Activated CD8-positive, alpha-beta T cell treated with anti-CD3 and anti-CD28 coated beads, Interleukin-2, amount 10 ng/mL, durations not matched to agents 7 days and 5 days (primary cell): ENCODE data around the gene NXPH2. TPM values are rescaled to one million over a fixed set of nuclear protein-coding genes. Genes with fewer than 3 reads are reported as not detected.

Experiments
- ATAC-seq: fragments of 150-1000 bp; cut with Tn5 transposase; one replicate; pipeline ENCODE4 v1.10.0; 2021; ENCODE audit warnings: moderate library complexity
- CTCF ChIA-PET: fragments of 350-600 bp; sonication (Branson Sonifier 250); formaldehyde crosslinking; loops from one replicate; lab custom pipeline; 2021; ENCODE audit warnings: antibody characterized with exemption; lab: Charles Lee
- POLR2A ChIA-PET: fragments of 350-600 bp; sonication (Branson Sonifier 250); formaldehyde crosslinking; loops from one replicate; lab custom pipeline; 2021; ENCODE audit warnings: antibody characterized with exemption; lab: Charles Lee
- DNase-seq: peaks from one replicate; pipeline ENCODE4 v3.0.0-alpha.2; 2020
- H3K27ac Mint-ChIP-seq: one replicate; pipeline ENCODE4 v1.8.0; 2021; ENCODE audit warnings: mild to moderate bottlenecking, mixed read lengths
- H3K27me3 Mint-ChIP-seq: one replicate; pipeline ENCODE4 v1.8.0; 2021; ENCODE audit warnings: low read depth, mixed read lengths
- H3K36me3 Mint-ChIP-seq: one replicate; pipeline ENCODE4 v1.8.0; 2021; ENCODE audit warnings: low read depth, mixed read lengths
- H3K4me1 Mint-ChIP-seq: one replicate; pipeline ENCODE4 v1.8.0; 2021; ENCODE audit warnings: low read depth, mixed read lengths
- H3K4me3 Mint-ChIP-seq: one replicate; pipeline ENCODE4 v1.8.0; 2021; ENCODE audit warnings: mild to moderate bottlenecking, mixed read lengths
- H3K9me3 Mint-ChIP-seq: one replicate; pipeline ENCODE4 v1.8.0; 2022; ENCODE audit warnings: mixed read lengths; ENCODE audit not compliant: insufficient read depth
- total RNA-seq, 2 experiments: library from RNA; stranded (reverse); gene quantifications; one replicate each; pipeline ENCODE4 v1.2.3, GENCODE V29; 2021

NXPH2 gene
- total RNA-seq = not detected

DNA sequence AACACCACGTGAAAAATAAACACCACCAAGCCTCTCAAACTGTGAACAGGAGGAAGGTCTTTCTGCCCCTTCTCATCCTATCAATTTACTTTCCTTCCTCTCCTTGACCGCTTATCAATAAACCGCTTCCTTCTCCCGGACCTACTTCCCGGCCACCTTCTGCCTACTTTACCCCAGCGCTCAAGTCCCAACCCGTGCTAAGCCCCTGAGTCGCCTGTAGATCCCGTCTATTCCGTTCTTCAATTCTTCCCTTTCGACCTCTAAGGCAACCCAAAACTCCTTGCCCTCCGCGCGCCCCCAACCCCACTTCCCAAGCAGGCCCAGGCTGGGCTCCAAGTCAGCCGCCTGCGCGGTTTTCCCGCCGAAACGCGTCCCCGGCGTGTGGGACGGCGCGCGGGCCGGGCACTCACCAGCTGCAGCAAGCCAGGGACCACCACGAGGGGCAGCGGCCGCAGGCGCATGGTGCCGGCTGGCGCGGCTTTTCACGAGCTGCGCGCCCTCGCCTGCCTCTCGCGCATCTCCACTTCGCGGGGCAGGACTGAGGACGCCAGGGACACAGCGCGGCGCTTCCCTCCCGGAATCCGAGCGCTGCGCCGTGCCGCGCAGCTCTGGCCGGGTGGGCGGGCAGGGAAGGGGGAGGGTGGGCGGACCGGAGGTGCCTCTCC, at the start of gene NXPH2:
Gene NXPH2, minus strand, starts transcription at position 610 of the 665 bp plus-strand sequence. Its CDS starts 149 bp downstream, at position 461.
- Mint-ChIP-seq H3K4me3 (no peak within 1 kb of the TSS), H3K36me3 (no peaks in the 10 kb centered on the region), H3K27ac (no peak within 1 kb of the TSS), H3K27me3 (peaks cover 45% of the 10 kb centered on the region), H3K9me3 (no peaks in the 10 kb centered on the region), H3K4me1 (peaks cover 3% of the 10 kb centered on the region)
- ChIA-PET POLR2A (no interaction called here), CTCF (no interaction called here)
- DNase-seq = no peak
- no peak for ATAC-seq

DNA sequence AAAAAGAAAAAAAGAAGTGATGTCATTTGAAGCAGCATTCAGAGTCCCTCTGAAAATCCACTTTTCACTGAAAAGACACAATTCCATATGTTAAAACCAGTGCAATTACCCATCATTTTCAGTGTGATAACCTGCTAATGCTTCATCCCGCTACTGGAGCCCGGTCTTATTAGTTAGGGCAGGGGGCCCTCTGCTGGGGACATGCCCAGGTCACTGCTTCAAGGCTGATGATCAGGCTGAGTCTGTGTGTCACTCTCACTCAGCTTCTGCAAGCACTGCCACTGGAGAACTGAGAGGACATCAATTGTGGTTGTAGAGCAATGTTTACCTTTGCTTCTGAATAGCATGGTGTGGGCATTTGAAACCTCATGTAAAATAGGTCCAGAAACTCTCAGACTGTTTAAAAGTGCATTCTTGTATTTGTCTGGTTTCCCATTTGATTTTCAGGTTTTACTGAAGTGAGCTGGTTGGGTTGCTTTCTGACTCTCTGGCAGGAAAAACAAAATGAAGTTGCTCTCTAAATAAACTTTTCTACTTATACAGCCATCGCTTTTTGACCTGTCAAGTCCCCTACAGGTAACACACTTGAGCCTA, 49.2 kb upstream of the NXPH2 start:
- no peaks in the 10 kb centered on the region for H3K9me3 Mint-ChIP-seq

DNA sequence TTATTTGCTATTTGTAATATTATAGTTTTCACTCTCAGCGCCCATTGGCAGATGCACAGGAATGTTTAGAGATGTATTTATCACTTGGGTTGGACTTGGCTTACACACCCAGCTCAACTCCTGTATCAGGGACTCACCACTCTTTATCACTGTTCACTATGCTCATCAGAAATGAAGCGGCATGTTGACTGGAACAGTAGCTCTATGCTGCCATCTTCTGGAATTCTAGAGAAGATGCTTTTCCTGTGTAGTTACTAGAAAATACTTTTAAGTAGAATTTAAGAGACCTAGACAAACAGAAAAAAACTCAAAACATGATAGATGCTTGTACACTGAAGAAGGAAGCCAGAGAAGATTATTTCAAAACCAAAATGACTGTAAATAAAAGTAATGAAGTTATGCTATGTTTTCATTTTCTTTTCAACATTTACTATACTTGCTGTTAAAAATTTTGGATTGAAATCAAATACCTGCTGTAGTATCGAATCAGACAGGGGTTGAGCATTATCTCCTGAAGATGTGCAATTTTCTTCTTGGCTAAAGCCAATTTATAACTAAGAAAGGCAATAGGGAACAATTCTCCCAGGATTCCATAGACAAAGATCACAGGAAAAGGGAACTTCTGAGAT, 47.4 kb upstream of the NXPH2 start:
- DNase-seq (peak; percentile 32), ATAC-seq (no peak)
- CTCF ChIA-PET = interaction anchor here (0.6 to 2.0 kb wide), 12 partner anchors 13 to 964 kb away, joined by 3 to 10 read pairs (median 4); no protein-coding TSS in a partner anchor

More for the DNA sequence above, 49.2 kb upstream of the NXPH2 start:
- Mint-ChIP-seq H3K4me3 (no peak overlapping the region), H3K36me3 (no peaks in the 10 kb centered on the region), H3K27ac (no peak overlapping the region), H3K4me1 (no peaks in the 10 kb centered on the region), H3K27me3 (no peaks in the 10 kb centered on the region)
- CTCF ChIA-PET = interaction anchor here (0.8 kb wide), 1 partner anchor 963 kb away, joined by 3 read pairs; no protein-coding TSS in a partner anchor
- peak; percentile 26 for DNase-seq
- POLR2A ChIA-PET = no interaction called here
- ATAC-seq = no peak

DNA sequence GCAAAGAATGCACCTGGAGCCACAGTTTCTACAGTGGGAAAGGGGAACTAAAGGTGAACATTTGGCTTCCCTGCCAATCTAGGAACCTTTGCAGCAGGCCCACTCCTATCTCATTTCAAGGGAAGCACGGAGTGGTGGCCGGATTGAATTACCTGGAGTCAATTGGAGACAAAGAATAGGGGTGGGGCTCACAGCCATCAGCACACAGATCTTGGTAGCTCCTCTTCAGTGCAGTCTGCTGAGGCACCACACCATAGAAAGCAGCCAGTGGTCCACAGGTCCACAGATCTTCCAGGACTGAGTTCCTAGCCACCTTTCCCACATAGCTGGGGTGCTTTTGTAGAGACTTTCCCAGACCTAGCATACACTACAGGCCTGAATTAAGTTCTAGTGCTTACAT, 43.5 kb upstream of the NXPH2 start:
- ChIA-PET CTCF (no interaction called here), POLR2A (no interaction called here)
- no peak overlapping the region for H3K27ac Mint-ChIP-seq

More for the DNA sequence above, 47.4 kb upstream of the NXPH2 start:
- Mint-ChIP-seq H3K9me3 (no peaks in the 10 kb centered on the region), H3K4me1 (no peaks in the 10 kb centered on the region), H3K27me3 (no peaks in the 10 kb centered on the region), H3K4me3 (no peak overlapping the region), H3K36me3 (no peaks in the 10 kb centered on the region), H3K27ac (no peak overlapping the region)
- POLR2A ChIA-PET = interaction anchor here (1.3 kb wide), 1 partner anchor 13 kb away, joined by 3 read pairs; no protein-coding TSS in a partner anchor

DNA sequence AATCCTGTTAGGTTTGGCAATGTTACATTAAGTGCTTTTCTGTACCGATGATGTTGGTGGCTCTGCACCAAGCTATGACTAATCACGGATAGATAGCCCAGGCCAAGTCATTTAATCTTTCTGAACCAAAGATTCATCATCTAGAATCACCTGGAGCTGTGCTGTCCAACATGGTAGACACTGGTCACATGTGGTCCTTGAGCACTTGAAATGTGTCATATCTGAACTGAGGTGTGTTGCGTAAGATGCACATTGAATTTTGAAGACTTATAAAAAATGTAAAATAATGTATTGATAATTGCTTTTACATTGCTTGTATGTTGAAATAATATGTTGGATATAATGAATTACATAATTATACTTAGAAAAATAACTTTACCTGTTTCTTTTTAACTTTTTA, 39.8 kb upstream of the NXPH2 start:
- POLR2A ChIA-PET = no interaction called here
- DNase-seq = no peak
- no peaks in the 10 kb centered on the region for H3K4me1 Mint-ChIP-seq
- H3K36me3 Mint-ChIP-seq = no peaks in the 10 kb centered on the region
- H3K9me3 Mint-ChIP-seq = no peaks in the 10 kb centered on the region
- H3K27ac Mint-ChIP-seq = no peak overlapping the region
- no peak overlapping the region for H3K4me3 Mint-ChIP-seq
- ATAC-seq = no peak
- CTCF ChIA-PET = no interaction called here
- peaks cover 7% of the 10 kb centered on the region for H3K27me3 Mint-ChIP-seq

More for the DNA sequence above, 43.5 kb upstream of the NXPH2 start:
- H3K27me3 Mint-ChIP-seq = peaks cover 4% of the 10 kb centered on the region
- no peak for ATAC-seq
- no peaks in the 10 kb centered on the region for H3K9me3 Mint-ChIP-seq
- no peaks in the 10 kb centered on the region for H3K36me3 Mint-ChIP-seq
- DNase-seq = no peak
- no peaks in the 10 kb centered on the region for H3K4me1 Mint-ChIP-seq
- no peak overlapping the region for H3K4me3 Mint-ChIP-seq

DNA sequence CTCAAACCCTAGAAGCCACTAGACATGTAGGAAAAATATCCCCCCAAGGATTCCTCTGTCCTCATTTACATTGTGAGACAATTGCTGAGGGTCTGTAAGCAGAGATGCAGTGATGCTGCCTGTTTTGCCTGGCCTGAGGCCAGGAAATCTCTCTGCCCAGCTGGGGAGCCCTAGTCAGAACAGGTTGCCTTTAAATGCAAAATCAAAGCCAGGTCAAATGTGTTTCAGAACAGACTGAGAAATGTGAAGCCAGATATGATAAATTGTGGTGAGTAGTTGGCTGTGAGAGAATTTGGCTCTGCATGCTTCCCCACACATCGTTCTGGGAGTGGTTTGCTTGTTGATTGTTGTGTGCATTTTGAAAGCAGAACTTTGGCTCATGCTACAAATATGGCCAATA, 38.4 kb upstream of the NXPH2 start:
- POLR2A ChIA-PET = no interaction called here
- Mint-ChIP-seq H3K36me3 (no peaks in the 10 kb centered on the region), H3K4me3 (no peak overlapping the region), H3K27ac (no peak overlapping the region), H3K4me1 (no peaks in the 10 kb centered on the region), H3K27me3 (peaks cover 7% of the 10 kb centered on the region), H3K9me3 (no peaks in the 10 kb centered on the region)
- DNase-seq = no peak
- CTCF ChIA-PET = no interaction called here
- ATAC-seq = no peak

DNA sequence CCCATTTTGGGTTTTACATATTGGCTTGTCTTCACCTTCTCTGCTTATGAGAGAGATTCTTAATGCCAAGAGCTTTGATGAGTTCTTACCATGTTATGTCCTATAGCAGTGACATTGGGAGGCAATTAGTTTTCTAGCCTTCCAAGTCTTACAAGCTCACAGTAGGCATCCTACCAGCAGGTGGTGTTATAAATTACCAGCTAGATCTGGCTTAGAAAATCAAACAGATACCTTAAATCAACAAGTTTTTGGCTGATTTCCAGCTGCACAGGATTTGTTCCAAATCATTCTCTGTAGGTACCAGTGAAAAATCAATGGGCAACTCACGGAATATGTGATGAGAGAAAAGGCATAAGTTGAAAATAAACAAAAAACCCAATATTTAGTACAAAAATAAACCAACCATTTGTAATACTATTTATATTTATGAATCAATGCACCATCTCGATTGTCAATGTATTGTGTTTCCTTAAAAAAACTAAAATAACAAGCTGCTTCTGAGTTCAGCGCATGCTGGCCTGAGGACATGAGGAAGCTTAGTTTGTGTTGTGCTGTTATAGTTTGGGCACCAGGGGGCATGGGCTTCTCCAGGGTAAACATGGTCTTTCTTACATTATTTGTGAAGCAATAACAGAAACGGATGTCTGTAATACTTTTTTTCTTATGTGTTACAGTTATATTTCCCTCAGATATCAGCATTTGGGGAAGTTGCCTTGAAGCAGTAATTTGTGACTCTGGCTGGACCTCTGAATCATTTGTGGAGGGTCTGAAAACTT, 34.1 kb upstream of the NXPH2 start:
- peaks cover 3% of the 10 kb centered on the region for H3K27me3 Mint-ChIP-seq
- H3K4me1 Mint-ChIP-seq = no peaks in the 10 kb centered on the region

DNA sequence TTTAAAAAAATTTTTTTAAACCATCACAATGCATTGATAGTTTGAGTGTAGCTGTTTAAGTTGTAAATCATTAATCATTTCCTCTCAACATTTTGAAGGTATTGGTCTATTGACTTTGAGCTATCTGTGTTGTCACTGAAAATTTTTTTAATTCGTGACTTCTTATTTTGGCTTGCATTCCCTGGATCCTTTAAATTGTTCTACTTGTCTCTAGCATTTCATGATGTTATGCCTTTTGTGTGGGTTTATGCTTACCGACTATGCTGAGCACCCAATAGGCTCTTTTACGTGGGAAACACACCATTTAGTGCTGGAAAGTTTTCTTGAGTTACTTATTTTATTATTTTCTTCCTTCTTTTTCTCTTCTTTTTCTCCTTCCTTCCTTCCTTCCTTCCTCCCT, 31.2 kb upstream of the NXPH2 start:
- CTCF ChIA-PET = interaction anchor here (0.9 kb wide), 1 partner anchor 15 kb away, joined by 4 read pairs; no protein-coding TSS in a partner anchor
- POLR2A ChIA-PET = no interaction called here
- H3K27ac Mint-ChIP-seq = no peak overlapping the region
- no peak overlapping the region for H3K4me3 Mint-ChIP-seq
- ATAC-seq (no peak), DNase-seq (no peak)
- no peaks in the 10 kb centered on the region for H3K4me1 Mint-ChIP-seq
- H3K36me3 Mint-ChIP-seq = no peaks in the 10 kb centered on the region
- no peaks in the 10 kb centered on the region for H3K9me3 Mint-ChIP-seq
- H3K27me3 Mint-ChIP-seq = peaks cover 3% of the 10 kb centered on the region

More for the DNA sequence above, 34.1 kb upstream of the NXPH2 start:
- no peaks in the 10 kb centered on the region for H3K36me3 Mint-ChIP-seq
- CTCF ChIA-PET = interaction anchor here (1.2 kb wide), 2 partner anchors 8 to 12 kb away, joined by 4 to 5 read pairs; no protein-coding TSS in a partner anchor
- no peak overlapping the region for H3K4me3 Mint-ChIP-seq
- POLR2A ChIA-PET = interaction anchor here (1.0 kb wide), 1 partner anchor 13 kb away, joined by 3 read pairs; no protein-coding TSS in a partner anchor
- H3K27ac Mint-ChIP-seq = no peak overlapping the region
- no peak for ATAC-seq
- DNase-seq = no peak
- H3K9me3 Mint-ChIP-seq = no peaks in the 10 kb centered on the region

DNA sequence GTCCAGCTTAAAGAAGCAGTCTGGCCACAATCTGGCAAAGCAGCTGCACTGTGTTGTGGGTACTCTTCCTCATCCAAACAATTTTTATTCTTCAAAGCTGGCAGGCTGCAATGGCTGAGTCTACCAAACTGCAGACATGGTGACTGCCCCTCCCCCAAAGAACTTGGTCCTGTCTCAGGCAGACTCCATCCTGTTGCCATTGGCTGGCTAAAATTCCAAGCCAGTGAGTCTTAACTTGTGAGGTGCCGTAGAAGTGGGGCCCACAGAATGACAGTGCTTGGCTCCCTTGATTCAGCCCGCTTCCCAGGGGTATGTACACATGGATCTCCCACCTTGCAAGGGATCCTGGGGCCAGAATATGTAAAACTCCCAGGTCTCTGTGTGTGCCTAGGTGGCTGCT, 14.5 kb upstream of the NXPH2 start:
- Mint-ChIP-seq H3K36me3 (no peaks in the 10 kb centered on the region), H3K27ac (no peak overlapping the region), H3K9me3 (no peaks in the 10 kb centered on the region), H3K27me3 (peaks cover 2% of the 10 kb centered on the region), H3K4me3 (no peak overlapping the region), H3K4me1 (no peaks in the 10 kb centered on the region)
- ChIA-PET POLR2A (no interaction called here), CTCF (interaction anchor here (1.3 kb wide), 1 partner anchor 50 kb away, joined by 3 read pairs; no protein-coding TSS in a partner anchor)
- ATAC-seq (no peak), DNase-seq (no peak)

DNA sequence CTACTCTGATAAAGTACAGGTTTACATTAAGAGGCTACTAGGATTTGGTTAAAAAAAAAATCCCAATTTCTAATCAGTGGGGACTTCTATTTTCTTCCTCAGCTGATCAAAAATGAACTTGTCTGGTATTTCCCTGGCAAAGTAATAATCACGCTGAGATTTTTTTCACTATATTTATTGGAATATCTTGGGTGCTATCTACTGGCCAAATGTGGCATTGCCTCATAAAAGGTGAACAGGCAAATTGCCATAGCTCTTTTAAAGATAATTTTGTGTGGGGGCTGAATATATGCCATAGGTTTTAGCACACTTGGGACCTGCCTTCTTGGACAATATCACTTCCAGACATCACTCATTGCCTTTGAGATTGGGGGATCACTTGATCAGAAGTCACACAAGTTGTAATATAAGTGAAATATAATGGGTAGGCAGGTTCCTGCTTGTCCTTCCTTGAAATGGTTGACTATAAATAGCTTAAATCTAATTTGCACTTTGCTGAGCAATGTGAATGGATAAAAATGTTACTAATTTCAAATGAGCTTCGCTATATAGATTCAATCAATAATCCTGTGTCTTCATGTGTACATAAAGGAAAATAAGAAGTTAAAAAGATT, 7.0 kb upstream of the NXPH2 start:
- no peak overlapping the region for H3K4me3 Mint-ChIP-seq
- H3K36me3 Mint-ChIP-seq = no peaks in the 10 kb centered on the region
- ATAC-seq = no peak
- H3K4me1 Mint-ChIP-seq = no peaks in the 10 kb centered on the region
- POLR2A ChIA-PET = no interaction called here
- CTCF ChIA-PET = interaction anchor here (1.2 to 2.4 kb wide), 4 partner anchors 11 to 838 kb away, joined by 3 to 9 read pairs (median 4); no protein-coding TSS in a partner anchor
- H3K27ac Mint-ChIP-seq = no peak overlapping the region
- H3K9me3 Mint-ChIP-seq = no peaks in the 10 kb centered on the region
- H3K27me3 Mint-ChIP-seq = peaks cover 15% of the 10 kb centered on the region
- no peak for DNase-seq

DNA sequence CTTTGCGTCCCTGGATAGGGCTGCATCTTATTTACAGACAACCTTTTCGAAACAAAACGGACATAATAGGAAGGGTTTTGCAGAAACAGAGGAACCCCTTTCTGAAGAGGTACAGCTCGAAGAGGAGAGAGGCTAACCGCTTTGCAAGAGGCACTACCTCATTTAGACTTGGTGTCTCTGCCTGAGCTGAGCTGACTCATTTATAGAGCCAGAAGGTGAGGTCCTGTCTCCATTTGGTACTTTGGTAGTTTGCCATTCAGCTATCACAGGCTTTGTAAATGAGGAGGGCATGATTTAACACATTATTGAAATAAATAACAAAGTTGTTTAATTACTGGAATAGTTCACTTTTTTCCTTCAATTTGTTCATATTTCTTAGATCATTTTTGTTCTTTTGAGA, 2.2 kb upstream of the NXPH2 start:
- H3K36me3 Mint-ChIP-seq = no peaks in the 10 kb centered on the region
- no peaks in the 10 kb centered on the region for H3K9me3 Mint-ChIP-seq
- no peak overlapping the region for H3K27ac Mint-ChIP-seq
- no peak overlapping the region for H3K4me3 Mint-ChIP-seq
- DNase-seq (no peak), ATAC-seq (no peak)
- ChIA-PET CTCF (interaction anchor here (0.9 kb wide), 1 partner anchor 834 kb away, joined by 3 read pairs; no protein-coding TSS in a partner anchor), POLR2A (no interaction called here)
- peaks cover 3% of the 10 kb centered on the region for H3K4me1 Mint-ChIP-seq
- peaks cover 47% of the 10 kb centered on the region for H3K27me3 Mint-ChIP-seq
